GM18508 (cell line): ENCODE results near the gene VWF.

Experiments
- ATAC-seq: cut with Tn5 transposase; IDR thresholded peaks from one replicate; pipeline ENCODE4 v1.9.1; 2021; ENCODE audit warnings: moderate number of reproducible peaks; ENCODE audit not compliant: insufficient read depth, unreplicated experiment

Gene VWF

DNA sequence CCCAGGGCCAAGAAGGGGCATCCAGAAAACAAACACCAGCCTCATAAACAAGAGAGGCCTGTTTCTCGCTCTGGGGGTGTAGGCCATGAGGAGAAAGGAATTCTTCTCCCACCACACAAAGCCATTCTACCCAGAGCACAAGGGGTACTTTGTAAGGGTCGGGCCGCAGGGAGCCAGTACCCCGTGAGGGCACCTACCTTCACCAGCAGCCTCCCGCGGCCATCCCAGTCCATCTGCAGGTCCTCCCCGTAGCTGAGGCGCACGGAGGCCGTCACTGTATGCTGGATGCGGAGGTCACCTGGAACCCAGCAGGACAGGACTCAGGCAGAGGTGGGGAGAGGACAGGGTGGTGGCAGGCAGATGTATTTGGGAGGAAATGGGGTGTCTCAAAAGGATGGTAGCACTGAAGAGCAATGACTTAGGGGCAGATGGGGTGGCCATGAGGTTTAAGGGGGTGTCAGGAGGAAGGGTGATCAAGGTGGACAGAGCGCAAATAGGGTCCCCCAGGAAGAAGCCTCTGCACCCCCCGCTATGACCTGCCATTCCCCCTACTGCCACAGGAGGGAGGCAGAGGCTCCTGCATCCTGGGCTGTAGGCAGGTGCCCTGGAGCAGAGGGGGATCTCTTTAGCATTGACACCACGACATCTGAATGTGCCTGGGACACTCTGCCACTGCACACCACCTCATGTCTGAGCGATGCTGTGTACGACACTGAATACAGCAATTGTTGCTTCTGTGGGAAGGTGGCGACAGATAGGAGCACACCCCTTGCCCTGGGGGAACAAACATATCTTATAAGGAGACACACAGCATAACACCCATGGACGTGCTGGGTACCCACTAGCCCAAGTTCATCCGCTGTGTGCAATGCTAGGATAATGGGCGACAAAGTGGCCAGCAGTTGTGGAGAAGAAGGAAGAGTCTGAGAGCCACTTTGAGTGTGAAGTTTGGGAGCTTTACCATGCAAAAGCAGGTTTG is 61.4 kb downstream of the VWF start:
- ATAC-seq = no peak

GRCh38 chr12:6062395-6062756 is 62.1 kb downstream of the VWF start:
- no peak for ATAC-seq

- ATAC-seq = no peak
These were observed 62.8 kb downstream of the VWF start for GRCh38 chr12:6061660-6062059.

- no peak for ATAC-seq
These were observed 64.5 kb downstream of the VWF start for GRCh38 chr12:6059860-6060565.

DNA sequence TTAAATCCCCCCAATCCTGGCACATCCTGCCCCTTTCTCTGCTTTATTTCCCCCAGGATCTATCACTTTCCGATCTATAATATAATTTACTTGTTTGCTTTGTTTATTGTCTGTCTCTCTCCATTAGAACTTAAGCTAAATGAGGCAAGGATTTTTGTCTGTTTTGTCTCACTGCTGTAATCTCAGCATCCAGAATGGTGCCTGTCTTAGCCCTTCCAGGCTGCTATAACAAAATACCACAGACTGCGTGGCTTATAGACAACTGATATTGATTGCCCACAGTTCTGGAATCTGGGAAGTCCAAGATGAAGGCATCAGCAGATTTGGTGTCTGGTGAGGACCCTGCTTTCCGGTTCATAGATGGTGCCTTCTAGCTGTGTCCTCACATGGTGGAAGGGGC is 65.2 kb downstream of the VWF start:
- ATAC-seq = no peak

DNA sequence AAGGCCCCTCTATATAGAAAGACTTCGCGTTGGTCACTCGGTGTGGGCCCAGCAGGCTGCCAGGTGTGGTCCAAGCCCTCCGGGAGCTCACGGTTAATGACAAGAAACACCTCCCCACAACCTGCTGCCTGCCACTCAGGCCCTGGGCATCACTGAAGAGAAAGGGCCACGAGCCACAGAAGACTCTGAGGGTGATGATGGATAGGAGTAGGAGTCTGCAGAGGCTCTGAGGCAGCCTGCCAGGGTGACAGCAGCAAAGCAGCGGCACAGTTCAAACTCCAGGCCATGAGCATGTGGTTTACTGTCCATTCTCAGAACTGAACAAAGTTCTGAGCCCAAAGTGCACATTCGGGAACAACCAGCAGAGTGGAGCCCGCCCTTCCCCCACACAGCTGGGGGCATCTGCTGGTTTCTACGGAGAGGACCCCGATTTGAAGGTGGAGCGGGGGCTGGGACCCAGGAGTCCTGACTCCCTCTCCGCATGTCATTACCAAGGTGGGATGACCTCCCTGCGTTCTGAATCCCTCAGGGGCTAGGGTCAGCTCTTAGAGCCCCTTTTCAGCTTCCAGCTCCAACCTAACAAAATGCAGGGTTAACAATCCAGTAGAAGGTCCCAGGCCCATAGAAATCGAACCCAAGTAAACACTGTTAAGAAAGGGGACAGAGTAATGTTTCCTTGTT is 65.8 kb downstream of the VWF start:
- no peak for ATAC-seq

GRCh38 chr12:6057700-6058099 is 66.8 kb downstream of the VWF start:
- ATAC-seq = no peak

DNA sequence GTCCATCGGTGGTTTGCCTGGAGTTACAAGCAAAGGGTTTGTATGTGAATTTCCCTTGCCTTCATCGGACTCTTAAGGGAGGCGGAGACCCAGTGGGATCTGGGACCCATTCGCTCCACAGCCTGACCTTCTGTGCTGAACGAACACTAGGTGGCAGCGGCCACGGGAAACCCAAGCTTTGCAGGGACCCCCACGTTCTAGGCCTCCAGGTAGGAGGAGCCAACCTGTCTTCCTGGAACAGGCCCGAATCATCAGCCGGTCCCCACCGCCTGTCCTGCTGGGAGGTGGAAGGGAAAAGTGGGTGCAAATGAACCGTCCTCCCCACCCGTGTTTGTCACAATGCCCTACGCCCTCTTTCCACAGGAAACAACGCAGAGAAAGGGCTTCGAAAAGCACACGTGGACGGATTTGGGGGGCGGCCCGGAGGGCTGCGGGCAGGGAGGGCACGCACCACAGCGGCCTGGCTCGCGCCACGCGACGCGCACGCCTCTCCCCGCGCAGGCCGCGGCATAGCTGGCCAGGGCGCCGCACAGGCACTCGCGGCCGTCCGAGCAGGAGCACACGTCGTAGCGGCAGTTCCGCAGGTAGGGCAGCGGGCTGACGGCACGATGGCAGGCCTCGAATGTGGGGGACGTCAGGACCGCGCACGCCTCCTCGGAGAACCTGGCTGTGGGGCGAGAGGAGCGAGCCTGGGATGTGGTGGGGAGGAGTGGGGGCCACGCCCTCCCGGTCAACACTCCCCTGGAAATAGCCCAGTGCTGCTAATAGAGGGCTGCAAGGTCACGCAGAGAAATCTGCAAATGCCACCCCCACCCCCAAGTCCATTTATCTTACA is 67.8 kb downstream of the VWF start:
- ATAC-seq = no peak

DNA sequence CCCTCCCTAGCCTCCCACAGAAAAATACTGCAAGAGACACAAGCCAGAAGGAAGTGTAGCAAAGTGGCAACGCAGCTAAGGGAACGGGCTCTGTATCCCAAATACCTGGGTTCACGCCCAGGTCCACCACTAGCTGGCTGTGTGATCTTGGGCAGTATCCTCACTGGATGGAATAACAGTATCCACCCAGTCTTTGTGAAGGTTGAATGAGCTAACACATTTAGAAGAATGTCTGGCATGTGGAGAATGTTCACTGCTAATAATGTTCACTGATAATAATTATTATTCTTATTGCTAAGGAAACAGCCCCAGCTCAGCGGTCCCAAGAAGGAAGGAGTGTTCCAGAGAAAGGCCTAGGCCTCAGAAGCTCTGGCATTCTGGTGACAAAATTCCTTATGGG is 70.9 kb downstream of the VWF start:
- no peak for ATAC-seq

GRCh38 chr12:6052940-6053329 is 71.5 kb downstream of the VWF start:
- no peak for ATAC-seq

- no peak for ATAC-seq
These were observed 72.1 kb downstream of the VWF start for GRCh38 chr12:6052206-6052939.

- no peak for ATAC-seq
These were observed 74.5 kb downstream of the VWF start for GRCh38 chr12:6049992-6050391.

DNA sequence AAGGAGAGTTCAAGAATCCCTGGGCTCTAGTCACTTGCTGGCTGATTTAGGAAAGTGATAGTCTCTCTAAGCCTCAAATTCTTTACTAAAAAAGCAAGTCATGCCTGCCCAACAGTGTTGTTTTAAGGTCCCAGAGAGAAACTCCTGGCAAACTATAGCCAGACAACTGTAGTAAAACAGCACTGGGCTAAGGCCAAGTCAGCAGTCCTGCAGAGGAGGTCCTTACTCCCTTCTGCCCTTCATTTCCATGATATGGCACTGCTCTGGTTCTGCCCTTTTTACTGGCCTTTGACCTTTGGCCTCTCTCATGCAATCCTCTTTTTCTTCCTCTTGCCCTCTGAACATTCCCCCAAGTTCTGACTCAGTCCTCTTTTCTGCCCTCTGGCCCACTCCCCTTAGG is 74.9 kb downstream of the VWF start:
- no peak for ATAC-seq

DNA sequence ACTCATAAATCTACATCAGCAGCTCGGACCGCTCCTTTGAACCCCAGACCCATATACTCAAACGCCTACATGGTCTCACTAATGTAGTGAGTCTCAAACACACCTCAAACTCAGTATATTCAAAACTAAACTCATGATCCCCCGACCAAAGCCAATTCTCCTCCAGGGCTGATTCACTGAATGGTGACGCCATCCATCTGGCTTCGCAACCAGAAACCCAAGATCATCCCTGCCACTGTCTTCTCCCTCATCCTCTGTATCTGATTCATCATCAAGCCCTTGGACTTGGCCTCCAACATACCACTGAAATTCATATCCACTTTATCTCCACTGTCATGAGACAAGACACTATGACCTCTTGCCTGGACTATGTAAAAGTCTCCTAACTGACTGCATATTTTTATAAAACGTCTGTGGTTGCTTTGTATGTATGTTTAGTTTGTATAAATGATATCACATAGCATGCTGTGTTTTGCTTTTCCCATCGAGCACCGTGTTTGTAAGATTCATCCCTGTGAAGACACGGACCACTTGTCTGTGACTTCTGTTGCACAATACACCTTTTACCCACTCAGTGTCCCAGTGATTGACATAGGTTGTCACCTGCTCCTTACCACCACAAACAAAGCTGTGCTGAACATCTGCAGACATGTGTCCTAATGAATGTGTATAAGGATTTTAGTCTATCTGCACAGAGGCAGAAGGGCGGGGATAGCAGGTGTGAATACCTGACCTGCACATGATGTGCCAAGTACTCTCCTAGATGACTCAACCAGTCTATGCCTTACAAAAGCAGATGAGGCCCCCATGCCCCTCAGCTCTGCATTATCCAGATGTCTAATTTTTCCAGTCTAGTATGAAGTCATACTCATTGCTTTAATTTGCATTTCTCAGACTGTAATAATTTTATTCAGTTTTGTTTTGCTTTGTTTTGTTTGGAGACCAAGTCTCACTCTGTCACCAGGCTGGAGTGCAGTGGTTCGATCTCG is 76.9 kb downstream of the VWF start:
- no peak for ATAC-seq

DNA sequence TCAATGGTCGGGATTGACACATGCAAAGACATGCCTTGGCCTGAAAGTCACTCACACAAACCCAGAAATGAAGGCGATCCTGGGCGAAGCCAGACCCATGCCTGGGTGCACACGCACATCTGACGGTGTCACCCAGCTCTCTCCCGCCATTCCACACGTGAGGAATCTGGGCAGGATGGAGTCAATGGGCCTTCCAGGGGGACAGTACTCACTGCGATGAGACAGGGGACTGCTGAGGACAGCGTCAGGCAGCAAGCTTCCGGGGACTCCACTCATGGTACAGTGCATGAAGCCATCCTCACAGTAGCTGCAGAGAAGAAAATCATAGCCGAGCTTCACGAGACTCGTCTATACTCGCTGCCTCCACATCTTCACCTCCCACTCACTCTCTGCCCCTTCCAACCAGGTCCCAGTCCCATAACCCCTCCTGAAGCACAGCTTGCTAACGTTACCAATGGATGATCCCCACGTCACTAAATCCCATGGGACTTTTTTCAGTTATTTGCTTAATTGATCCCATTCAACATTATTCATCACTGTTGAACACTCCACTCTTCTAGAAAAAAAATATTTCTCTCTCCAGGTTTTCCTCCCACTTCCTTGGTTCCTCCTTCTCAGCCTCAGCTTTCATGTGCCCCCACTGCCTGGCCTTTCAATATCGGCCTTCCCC is 77.8 kb downstream of the VWF start:
- ATAC-seq = no peak

DNA sequence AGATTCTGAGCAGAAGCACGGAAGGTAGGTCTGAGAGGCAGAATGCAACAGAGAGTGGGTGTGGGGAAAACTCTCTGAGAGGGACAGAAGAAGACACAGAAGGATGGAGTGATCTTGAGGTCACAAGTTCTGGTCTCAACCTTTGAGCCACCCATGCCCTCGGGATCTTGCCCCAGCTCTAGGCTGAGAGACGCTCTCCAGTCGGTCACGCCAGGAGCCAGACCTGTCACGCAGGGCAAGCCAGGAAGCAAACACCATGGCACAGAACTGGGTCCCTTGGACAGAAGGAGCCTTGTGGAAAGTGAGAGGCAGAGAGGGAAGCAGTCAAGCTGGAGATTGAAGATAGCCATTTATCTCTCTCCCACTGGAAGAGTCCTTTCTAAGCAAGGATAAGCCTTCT is 79.0 kb downstream of the VWF start:
- no peak for ATAC-seq

DNA sequence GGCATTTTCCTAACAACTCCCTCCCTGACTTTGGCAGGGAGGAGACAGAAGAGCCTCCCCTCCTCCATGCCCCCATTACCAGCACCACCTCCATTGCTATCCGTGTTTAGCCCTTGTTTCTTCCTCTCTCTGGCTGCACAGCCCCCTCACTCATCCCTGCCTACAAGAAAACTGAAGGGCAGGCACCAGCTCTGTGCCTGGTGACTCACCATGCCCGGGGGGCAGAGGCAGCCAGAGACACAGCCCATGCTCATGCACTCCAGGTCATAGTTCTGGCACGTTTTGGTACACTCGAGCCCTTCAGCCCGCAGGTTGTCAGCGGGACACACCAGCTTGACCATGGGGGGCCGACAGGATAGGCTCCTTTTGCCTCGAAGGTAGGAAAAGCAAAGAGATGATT is 80.4 kb downstream of the VWF start:
- ATAC-seq = no peak

- no peak for ATAC-seq
These were observed 82.0 kb downstream of the VWF start for GRCh38 chr12:6042446-6042845.
